GM12864 (cell line): ENCODE data around the gene POU3F3.

ENCODE experiments used
- DNase-seq: peaks from one replicate; pipeline ENCODE4 v3.0.0-alpha.2; 2011; ENCODE audit warnings: low read depth
- H3K4me3 ChIP-seq: 2 replicates; pipeline ENCODE4 v1.5.1; 2011; ENCODE audit warnings: mild to moderate bottlenecking, low read depth, low read length, control low read depth
- CTCF ChIP-seq: IDR thresholded peaks from 2 replicates; pipeline ENCODE4 v1.5.1; 2011; ENCODE audit warnings: low read depth, mild to moderate bottlenecking, moderate library complexity, low read length, control low read depth, inconsistent platforms; ENCODE audit errors: missing control alignments

POU3F3 gene

GRCh38 chr2:104889960-104890684 lies 36.2 kb downstream of the POU3F3 start:
- TF ChIP-seq CTCF: no peak
- no peak for DNase-seq
- H3K4me3 ChIP-seq: no peak overlapping the region

GRCh38 chr2:104890685-104891069 lies 36.8 kb downstream of the POU3F3 start:
- DNase-seq: no peak
- H3K4me3 ChIP-seq: no peak overlapping the region
- TF ChIP-seq CTCF: no peak

GRCh38 chr2:104891145-104891544 lies 37.2 kb downstream of the POU3F3 start:
- H3K4me3 ChIP-seq: no peak overlapping the region
- no peak for TF ChIP-seq CTCF
- DNase-seq: no peak

GRCh38 chr2:104896446-104896845 lies 42.5 kb downstream of the POU3F3 start:
- TF ChIP-seq CTCF: no peak
- DNase-seq: no peak
- no peak overlapping the region for H3K4me3 ChIP-seq

- no peak for TF ChIP-seq CTCF
- no peak overlapping the region for H3K4me3 ChIP-seq
- no peak for DNase-seq
These were observed 43.7 kb downstream of the POU3F3 start for GRCh38 chr2:104897515-104898184.

- H3K4me3 ChIP-seq: no peak overlapping the region
- TF ChIP-seq CTCF: no peak
- DNase-seq: no peak
These were observed 46.7 kb downstream of the POU3F3 start for GRCh38 chr2:104900608-104901007.
